NCI-H345 (cell line): ENCODE data around the gene OR2V2.

ENCODE experiments used
- DNase-seq: peaks from one replicate; lab custom pipeline; 2025; lab: John Stamatoyannopoulos, UW

OR2V2 gene

GRCh38 chr5:181207214-181207959 is 60.0 kb downstream of the OR2V2 start:
- DNase-seq: no peak

- DNase-seq: no peak
These were observed 60.5 kb downstream of the OR2V2 start for GRCh38 chr5:181207960-181208253.
